Ureter (tissue), 1 donor: ENCODE measurements around the gene DFFB. TPM values are rescaled to one million over a fixed set of nuclear protein-coding genes. Genes with fewer than 3 reads are reported as not detected.
"Not testable (repeated sequence)": the region's sequence is repeated elsewhere in the genome, so short reads cannot be mapped to it uniquely, and the experiment has no call there.

ENCODE experiments used
- DNase-seq: peaks from one replicate; pipeline ENCODE4 v3.0.0-alpha.2; 2020; ENCODE audit warnings: low spot score
- total RNA-seq: library from RNA; stranded (reverse); gene quantifications from one replicate; pipeline ENCODE4 v1.2.4, GENCODE V29; 2023
- donor health status: DM: yes; HTN: yes; CAD: no.

The DFFB gene, protein sequence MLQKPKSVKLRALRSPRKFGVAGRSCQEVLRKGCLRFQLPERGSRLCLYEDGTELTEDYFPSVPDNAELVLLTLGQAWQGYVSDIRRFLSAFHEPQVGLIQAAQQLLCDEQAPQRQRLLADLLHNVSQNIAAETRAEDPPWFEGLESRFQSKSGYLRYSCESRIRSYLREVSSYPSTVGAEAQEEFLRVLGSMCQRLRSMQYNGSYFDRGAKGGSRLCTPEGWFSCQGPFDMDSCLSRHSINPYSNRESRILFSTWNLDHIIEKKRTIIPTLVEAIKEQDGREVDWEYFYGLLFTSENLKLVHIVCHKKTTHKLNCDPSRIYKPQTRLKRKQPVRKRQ
- total RNA-seq: 6.1 TPM

DNA sequence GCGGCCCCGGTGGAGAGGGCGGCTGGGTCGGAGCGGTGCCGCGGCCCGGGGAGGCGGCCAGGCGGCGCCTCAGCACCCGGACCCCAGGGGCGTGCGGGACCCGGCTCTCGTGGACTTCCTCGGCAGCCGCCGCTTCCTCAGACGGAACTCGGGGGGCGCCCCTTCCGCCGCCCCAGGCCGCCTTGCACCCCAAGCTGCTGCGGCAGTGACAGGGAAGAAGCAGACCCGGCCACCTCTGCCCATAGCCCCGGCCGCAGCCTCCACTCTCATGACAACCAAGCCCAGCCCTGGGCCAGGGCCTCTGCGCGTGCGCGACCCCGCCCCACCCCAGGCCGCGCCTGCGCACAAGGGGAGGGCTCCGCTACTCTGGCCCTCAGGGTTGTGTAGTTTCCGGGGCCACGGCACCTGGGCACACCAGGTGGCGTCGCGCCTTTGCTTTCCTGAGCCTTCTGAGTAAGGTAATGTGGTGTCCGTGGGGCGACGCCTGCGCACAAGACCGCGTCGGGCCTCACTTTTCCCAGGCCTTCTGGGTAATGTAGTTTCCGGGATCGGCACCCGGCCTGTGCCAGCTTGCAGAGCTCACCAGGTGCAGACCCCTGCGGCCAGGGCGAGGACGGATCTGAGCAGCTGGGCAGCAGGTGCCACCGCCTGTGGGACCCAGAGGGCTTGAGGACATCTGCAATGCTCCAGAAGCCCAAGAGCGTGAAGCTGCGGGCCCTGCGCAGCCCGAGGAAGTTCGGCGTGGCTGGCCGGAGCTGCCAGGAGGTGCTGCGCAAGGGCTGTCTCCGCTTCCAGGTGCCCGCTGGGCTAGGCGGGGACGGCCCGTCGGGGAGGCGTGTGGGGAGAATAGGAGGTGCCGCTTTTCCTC is at the start of gene DFFB, which contains the start of gene CEP104:
TSS of gene DFFB (plus strand) at position 554 of the 868 bp plus-strand sequence. CDS start at position 682, 128 bp downstream.
TSS of gene CEP104 (minus strand) at position 289 of the 868 bp plus-strand sequence. CDS start 4,804 bp downstream, outside the sequence.
- DNase-seq: peak; percentile 96

DNA sequence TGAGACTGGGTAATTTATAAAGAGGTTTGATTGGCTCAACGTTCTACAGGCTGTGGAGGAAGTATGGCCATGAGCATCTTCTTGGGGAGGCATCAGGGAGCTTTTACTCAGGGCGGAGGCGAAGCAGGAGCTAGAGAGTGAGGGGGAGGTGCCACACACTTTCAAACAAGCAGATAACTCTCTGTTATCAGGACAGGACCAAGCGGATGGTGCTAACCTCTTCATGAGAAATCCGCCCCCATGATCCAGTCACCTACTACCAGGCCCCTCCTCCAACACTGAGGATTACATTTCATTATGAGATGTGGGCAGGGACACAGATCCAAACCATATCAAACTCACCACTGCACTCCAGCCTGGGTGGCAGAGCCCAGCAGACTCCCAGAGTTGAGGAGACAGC is 49.5 kb upstream of the DFFB start:
- no peak for DNase-seq

DNA sequence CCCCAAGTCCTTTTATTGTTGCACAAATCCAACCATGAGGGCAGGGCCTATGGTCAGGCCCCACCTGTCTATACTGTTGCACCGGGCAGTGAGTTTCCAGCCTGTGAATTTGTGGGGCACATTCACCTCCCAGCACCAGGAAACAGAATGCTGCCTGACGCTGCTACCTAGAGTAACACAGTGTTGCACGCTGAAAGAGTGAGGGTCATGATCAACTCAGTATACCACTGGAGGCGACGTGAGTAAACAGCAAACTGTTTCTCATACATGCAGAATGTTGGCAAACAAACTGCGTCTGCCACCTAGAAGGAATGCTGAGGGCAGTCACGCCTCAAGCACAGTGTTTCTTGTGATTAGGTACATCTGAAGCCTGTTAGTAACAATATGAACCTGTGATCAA is 47.6 kb upstream of the DFFB start:
- DNase-seq: no peak

DNA sequence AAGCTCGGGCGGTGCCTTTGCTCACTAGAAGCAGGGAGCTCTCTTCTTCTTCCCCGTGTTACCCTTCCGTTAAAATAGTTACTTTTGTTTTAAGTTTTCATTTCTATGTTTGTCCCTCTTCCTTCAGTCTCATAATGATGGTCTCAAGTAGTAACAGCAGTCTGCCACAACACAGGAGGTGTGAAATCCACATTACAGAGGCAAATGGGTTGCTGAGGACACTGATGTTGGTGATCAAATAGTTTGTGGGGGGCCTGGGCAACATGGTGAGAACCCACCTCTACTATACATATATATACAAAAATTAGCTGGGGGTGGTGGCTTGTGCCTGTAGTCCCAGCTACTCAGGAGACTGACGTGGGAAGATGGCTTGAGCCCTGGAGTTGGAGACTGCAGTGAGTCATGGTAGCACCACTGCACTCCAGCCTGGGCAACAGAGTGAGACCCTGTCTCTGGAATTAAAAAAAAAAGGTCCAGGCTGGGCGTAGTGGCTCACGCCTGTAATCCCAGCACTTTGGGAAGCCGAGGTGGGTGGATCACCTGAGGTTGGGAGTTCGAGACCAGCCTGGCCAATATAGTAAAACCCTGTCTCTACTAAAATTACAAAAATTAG is 47.0 kb upstream of the DFFB start:
- DNase-seq: not testable (repeated sequence)

DNA sequence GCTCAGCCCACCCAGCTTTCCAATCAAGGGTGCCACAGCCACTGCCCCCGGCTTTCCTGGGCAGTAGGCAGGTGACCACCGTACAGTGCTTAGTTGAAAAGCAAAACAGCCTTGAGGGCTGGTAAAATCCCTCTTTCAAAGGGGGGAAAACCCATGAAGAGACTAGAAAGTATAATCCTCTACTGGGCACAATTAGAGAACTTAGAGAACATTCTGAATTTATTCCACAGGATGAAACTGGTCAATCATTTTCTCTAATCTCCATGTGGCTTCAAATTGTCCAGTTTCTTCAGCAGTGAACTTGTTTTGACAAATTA is 45.7 kb upstream of the DFFB start:
- no peak for DNase-seq

DNA sequence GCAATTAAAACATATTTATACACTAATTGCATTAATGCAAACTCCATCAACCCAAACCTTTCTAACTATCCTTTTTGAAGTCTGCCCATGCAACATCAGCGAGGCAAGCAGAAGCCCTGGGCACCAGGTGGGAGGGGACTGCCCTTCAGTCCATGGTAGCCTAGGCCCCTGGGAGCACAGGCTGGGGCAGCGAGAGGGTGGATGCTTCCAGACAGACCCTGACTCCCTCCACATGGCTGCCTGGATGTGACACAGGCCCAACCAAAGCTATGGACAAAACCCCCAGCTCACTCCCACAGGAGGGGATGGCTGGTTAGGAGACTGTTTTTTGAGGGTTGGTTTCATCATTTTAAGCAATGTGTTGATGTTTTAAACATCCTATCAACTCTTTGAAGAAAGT is 43.2 kb upstream of the DFFB start:
- no peak for DNase-seq

DNA sequence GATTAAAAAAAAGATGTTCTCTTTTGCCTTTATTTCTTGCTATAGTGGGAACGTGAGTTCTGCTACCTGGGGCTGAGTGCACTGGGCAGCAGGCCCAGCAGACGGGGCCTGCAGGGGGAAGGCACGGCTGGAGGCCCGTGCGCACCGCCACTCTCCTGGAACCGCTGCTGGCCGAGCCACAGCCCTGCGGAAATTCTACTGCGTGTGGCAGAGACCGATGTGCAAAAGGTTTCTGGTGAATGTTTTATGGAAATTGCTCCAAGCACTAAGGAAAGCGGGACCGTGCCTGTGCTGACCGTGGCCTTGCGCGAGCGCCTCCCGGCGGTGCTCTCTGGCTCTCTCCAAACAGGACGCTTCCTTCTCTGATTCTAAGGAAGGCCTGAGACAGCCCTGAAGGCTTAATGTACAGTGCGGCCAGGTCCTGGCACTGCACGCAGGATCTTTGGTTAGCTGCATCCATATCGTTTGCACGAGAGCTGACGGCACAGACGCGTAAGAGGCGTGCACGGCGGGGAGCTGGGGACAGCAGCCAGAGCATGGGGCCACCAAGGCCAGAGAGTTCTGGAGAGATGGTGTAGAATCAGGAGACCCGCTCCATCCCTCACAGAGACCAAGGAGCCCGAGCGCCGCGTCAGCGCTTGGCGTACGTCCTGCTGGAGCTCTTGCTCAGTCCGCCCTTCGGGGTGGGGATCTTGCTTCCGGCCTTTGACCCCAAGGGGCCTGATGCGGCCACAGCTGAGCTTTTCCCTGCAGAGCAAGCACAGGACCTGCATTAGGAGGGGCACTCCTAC is 42.3 kb upstream of the DFFB start:
- DNase-seq: no peak

DNA sequence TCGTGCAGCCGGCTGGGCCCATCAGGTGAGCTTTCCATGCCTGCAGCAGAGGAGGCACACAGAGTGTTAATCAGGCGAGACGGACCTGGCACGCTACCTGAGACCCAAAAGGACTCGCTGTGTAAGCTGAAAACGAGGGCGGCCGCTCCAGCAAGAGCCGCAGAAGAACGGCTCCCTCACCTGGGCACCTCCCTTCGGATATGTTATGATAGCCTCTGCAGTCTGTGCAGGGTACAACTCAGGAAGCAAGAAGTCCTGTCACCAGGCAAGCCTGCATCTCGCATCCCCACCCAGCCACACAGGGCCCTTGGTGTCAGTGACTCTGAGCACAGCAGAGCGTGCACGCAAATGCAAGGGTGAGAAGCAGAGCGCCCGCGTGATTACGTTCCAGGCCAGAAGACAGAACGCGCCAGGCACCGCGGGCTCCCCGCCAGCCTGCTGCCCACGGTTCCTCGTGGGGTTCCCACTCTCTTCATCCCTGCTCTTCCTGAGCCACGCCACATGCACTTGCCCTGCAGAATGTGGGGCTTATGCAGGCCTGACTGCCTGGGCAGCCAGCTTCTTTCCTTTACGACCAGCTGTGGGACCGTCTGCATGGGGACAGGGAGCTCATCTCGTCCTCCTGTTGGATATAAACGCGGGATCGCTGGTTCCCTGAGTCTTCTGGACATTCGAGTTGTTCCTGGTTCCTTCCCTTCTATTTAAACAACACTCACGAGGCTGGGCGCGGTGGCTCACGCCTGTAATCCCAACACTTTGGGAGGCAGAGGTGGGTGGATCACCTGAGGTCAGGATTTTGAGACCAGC is 40.7 kb upstream of the DFFB start:
- DNase-seq: no peak

DNA sequence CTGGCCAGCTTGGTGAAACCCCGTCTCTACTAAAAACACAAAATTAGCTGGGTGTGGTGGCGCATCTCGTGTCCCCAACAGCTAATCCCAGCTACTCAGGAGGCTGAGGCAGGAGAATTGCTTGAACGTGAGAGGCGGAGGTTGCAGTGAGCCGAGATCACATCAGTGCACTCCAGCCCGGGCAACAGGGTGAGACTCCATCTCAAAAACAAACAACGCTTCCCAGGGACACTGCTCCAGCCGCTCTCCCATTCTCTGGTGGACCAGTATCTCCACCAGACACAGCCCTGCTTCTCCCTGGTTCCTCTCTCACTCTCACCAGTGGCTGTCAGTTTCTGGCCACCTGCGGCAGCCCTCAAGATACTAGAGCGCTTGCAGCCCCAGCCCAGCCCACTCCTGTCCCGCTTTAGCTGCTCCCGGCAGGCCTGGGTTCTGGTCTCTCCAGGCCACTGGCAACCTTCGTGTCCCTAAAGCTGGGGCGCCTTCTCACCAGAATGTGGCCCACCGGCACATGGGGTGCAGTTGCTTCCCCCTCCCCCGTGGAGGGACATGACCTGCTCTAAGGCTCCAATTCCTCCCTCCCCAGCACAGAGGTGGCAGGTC is 40.0 kb upstream of the DFFB start:
- DNase-seq: no peak

DNA sequence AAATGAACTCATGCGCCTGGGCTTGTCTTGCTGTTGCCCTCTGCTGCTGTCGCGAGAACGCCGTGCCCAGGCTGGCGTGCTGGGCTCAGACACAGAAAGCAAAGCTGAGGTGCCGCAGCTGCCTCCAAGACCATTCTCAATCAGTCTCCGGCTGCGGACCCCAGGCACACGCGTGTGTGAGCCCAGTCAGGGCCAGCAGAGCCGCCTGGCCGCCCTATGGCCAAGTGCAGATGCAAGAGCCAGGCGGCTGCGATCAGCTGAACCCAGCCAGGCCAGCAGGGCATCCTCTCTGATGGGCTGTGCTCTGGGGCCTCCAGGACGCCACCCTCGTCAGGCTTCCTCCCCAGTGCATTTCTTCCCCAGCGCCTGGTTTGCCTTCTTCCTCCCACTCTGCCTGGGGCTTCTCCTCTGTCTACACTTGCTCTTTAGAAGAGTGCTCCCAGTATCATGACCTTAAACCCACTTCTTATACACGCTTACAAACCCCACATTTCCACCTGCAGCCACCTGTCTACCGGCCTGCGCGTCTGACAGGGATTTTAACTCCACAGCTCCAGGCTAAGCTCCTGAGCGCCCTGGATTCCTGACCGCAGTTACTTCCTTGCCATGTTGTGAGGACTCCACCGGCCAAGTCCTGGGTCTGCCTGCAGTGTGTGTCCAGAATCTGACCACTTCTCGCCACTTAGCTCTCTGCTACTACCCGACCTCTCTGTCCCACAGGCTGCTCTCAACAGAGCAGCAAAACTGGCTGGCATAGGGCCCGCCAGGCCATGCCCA is 39.3 kb upstream of the DFFB start:
- DNase-seq: no peak

DNA sequence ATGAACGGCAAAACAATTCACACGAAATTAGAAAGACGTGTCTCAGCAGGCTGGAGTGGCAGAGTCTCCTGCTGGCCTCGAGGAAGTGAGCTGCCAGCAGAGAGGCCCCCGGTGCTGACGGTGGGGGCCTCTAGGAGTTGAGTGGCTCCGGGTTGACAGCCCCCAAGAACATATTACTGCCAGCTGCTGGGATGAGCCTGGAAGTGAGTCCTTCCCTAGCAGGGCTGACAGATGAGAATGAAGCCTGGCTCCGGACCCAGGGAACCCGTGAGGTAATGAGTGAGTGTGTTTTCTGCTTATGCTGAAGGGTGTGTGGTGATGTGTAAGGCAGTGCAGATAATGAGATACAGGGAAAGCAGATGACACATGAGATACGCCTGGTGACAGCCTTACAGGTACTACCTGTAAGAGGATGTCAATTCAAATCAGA is 37.5 kb upstream of the DFFB start:
- no peak for DNase-seq

DNA sequence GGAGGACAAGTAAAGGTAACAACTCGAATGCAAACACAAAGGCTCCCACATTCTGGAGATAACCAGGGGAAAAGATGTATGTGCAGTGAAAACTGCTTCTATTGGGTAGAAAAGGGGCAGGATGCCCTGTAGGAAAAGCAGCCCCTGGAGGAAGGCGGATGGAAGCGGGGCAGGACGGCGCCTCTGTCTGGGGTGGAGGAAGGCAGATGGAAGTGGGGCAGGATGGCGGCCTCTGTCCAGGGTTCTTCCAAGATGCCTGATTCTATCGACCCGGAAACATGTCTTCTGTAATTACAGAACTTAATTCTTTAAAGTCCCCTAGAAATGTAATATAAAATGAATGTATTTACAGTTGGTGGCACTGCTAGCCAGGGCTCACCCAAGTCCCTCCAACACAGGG is 37.0 kb upstream of the DFFB start:
- DNase-seq: no peak

DNA sequence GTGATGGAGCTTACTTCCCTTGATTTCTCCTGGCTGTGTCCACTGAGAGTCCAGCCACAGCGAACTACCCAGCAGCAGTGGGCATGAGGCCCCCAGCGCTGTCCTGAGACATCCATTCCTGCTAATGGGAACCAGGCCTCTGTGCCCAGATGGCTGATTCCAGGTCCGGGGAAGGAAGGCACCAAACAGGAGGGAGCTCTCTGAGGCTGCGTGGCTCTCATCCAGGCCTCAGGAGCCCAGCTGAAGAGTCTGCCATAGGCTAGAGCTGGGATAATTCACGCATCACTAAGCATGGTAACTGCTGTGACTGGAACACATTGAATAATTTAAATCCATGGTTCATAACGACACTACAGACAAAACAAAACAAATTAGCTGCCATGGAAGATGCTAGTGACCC is 36.3 kb upstream of the DFFB start:
- DNase-seq: no peak

DNA sequence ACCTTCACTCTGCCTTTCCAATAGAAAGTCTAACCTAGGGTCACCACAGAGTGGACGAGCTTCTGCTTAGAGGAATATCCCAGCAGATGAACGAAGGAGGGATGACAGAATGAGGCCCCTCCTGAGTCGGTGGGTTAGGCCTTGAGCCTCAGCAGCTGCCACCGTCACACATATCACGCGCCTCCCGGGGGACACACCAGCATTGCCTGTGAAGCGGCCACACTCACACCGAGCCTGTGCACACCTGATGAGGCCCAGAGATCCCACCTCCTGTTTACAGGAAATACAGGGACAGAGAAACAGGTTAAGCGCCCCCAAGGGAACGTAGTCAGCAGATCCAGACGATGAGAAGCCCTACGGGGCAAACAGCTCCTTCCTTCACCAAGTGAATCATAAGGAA is 35.8 kb upstream of the DFFB start:
- no peak for DNase-seq

DNA sequence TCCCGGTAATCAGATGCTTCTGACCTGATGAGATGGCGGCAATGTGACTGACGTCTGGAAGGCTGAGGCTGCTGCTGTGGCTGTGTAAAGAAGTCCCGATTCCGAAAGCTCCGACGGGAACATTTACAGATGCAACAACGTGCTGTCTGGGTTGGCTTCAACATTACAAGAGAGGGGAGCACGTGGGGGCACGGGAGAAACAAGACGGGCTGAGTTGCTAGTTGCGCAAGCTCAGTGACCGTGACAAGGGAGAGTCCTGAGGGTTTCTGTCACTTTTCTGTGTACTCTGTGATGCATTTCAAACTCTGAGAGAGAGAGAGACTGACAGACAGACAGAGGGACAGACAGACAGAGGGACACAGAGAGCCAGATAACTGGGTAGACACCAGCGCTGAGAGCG is 35.4 kb upstream of the DFFB start:
- DNase-seq: no peak

DNA sequence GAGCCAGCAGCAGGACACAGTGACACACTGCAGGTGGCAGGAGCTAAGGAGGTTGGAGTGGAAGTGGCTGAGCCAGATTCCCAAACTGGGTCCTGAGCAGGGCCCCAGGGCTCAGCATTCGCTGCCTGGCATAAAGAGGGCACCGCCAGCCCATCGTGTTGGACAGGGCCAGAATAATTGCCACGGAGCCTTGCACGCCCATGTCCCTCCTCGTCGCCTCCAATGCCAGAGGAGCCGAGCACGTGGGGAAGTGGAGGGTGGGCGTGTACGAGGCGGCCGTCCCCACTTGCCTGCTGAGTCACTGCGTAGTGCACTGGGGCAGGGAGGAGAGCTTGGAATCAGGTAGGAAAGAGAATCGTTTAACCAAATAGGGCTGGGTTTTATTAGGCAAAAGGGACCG is 34.9 kb upstream of the DFFB start:
- no peak for DNase-seq

DNA sequence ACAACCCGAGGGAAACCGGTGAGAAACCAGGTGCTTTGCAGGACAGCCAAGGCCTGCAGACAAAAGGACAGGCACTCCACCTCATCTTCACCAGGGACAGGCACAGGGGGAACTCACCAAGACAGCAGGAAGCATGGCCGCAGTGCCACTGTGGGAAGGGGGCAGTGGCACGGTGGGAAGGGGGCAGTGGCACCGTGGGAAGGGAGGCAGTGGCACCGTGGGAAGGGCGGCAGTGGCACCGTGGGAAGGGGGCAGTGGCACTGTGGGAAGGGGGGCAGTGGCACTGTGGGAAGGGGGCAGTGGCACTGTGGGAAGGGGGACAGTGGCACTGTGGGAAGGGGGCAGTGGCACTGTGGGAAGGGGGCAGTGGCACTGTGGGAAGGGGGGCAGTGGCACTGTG is 32.6 kb upstream of the DFFB start:
- no peak for DNase-seq

DNA sequence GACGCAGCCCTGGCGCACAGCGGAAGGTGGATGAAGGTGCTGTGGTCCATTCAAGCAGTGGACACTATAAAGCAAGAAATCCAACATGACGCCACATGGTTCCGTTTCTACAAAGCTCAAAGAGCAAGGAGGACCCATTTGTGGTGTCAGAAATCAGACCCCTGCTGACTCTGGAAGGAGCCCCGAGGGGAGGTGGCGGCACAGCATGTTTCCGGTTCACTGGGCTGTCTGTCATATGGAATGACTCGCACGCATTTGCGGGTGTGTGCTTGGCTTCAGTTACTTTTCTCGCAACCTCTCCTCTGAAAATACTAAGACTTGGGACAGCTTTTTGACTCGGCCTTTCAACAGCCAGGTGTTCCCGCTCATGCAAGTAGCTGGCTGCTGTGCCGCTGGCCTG is 31.9 kb upstream of the DFFB start:
- DNase-seq: no peak

DNA sequence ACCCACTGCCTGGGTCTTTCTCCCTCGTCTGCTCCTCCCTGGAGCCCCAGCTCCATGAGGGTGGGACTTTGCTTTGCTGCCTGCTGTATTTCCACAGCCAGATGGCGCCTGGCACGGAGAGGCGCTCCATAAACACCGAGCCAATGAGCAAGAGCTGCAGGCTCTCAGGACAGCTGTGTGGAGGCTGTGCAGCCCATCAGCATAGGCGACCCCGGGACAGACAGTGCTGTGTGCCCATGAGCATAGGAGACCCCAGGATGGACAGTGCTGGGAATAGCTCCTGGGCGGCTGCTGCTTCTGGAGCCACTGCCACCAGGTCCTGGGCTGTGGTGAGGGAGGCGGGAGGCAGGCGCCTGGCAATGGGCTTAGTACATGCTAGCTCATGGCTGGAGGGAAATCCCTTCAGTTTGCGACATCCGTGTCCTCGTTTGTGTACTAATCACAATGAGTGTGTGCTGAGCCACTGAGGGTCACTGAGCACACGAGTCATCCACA is 29.4 kb upstream of the DFFB start:
- no peak for DNase-seq

DNA sequence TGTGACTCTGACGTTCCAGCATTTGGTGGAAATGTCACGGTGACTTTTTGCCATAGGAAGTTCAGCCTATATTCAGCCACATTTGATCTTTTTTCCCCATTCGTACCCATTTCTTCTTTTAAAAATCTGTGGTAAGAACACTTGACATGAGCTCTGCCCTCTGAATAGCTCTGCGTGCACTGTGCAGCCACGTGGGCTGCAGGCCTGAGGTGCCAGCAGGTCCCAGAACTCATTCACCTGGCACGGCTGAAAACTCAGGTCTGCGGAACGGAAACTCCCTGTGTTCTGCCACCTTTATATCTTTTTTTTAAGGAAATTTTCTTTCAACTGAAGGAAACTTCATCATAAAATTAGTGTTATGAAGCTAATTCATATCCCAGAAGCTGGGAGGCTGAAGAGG is 28.9 kb upstream of the DFFB start:
- no peak for DNase-seq
